WTC11 (cell line): ENCODE data around the gene CHPF. TPM values are rescaled to one million over a fixed set of nuclear protein-coding genes. Genes with fewer than 3 reads are reported as not detected.

Experiments used
- ATAC-seq: fragments of 200-7000 bp; cut with Tn5 transposase; 2 replicates; pipeline ENCODE4 v1.10.0; 2021; ENCODE audit warnings: mild to moderate bottlenecking, moderate library complexity
- CTCF ChIA-PET: fragments of 300-600 bp; sonication (Branson Sonifier 250); formaldehyde crosslinking; loops from one replicate; lab custom pipeline; 2021; ENCODE audit warnings: antibody characterized with exemption; lab: Charles Lee
- POLR2A ChIA-PET: fragments of 350-600 bp; sonication (Branson Sonifier 250); formaldehyde crosslinking; loops from one replicate; lab custom pipeline; 2021; ENCODE audit warnings: antibody characterized with exemption; lab: Charles Lee
- DNase-seq: peaks from one replicate; pipeline ENCODE4 v3.0.0; 2021; ENCODE audit warnings: low spot score
- H3K27ac Mint-ChIP-seq: 2 replicates; pipeline ENCODE4 v1.8.0; 2021; ENCODE audit warnings: mixed read lengths
- H3K27me3 Mint-ChIP-seq: 2 replicates; pipeline ENCODE4 v1.8.0; 2021; ENCODE audit warnings: low read depth, mild to moderate bottlenecking, moderate library complexity, mixed read lengths
- H3K36me3 Mint-ChIP-seq: 2 replicates; pipeline ENCODE4 v1.8.0; 2021; ENCODE audit warnings: mixed read lengths
- H3K4me1 Mint-ChIP-seq: 2 replicates; pipeline ENCODE4 v1.8.0; 2022; ENCODE audit warnings: mixed read lengths
- H3K4me3 Mint-ChIP-seq: 2 replicates; pipeline ENCODE4 v1.8.0; 2021; ENCODE audit warnings: mild to moderate bottlenecking, moderate library complexity, mixed read lengths
- H3K9me3 Mint-ChIP-seq: 2 replicates; pipeline ENCODE4 v1.8.0; 2021; ENCODE audit warnings: mixed read lengths
- FOXJ3 ChIP-seq: sonication (generic); formaldehyde crosslinking; IDR thresholded peaks from 2 replicates; pipeline ENCODE4 v1.9.0; 2021; ENCODE audit warnings: missing genetic modification reagents, mild to moderate bottlenecking, borderline replicate concordance
- FOXK1 ChIP-seq: sonication (generic); formaldehyde crosslinking; IDR thresholded peaks from 2 replicates; pipeline ENCODE4 v1.8.0; 2022; ENCODE audit warnings: mild to moderate bottlenecking, moderate library complexity, missing genetic modification reagents
- GTF2I ChIP-seq: fragments of 250-450 bp; sonication (Bioruptor Pico); conservative IDR thresholded peaks from 2 replicates; pipeline ENCODE4 v1.4.0; 2021; ENCODE audit warnings: mild to moderate bottlenecking
- IRF2 ChIP-seq: sonication (generic); formaldehyde crosslinking; IDR thresholded peaks from 2 replicates; pipeline ENCODE4 v1.8.0; 2022; ENCODE audit warnings: low read depth, missing genetic modification reagents, borderline replicate concordance
- SOX15 ChIP-seq: fragments of 250-450 bp; sonication (Bioruptor Pico); IDR thresholded peaks from 2 replicates; pipeline ENCODE4 v1.9.0; 2021; ENCODE audit warnings: mild to moderate bottlenecking
- TEAD4 ChIP-seq: sonication (generic); formaldehyde crosslinking; IDR thresholded peaks from 2 replicates; pipeline ENCODE4 v1.8.0; 2022; ENCODE audit warnings: mild to moderate bottlenecking, missing genetic modification reagents
- ZBTB21 ChIP-seq: sonication (generic); formaldehyde crosslinking; IDR thresholded peaks from 2 replicates; pipeline ENCODE4 v1.8.1; 2023; ENCODE audit warnings: mild to moderate bottlenecking, missing genetic modification reagents, borderline replicate concordance
- ZNF138 ChIP-seq: sonication (generic); formaldehyde crosslinking; conservative IDR thresholded peaks from 2 replicates; pipeline ENCODE4 v1.8.1; 2022; ENCODE audit warnings: mild to moderate bottlenecking, moderate library complexity, missing genetic modification reagents
- ZNF219 ChIP-seq: sonication (generic); formaldehyde crosslinking; IDR thresholded peaks from 2 replicates; pipeline ENCODE4 v1.8.0; 2023; ENCODE audit warnings: missing genetic modification reagents, mild to moderate bottlenecking, borderline replicate concordance
- ZNF396 ChIP-seq: fragments of 250-450 bp; sonication (Bioruptor Pico); IDR thresholded peaks from 2 replicates; pipeline ENCODE4 v1.8.0; 2021; ENCODE audit warnings: mild to moderate bottlenecking, moderate library complexity, borderline replicate concordance
- total RNA-seq: library from RNA; stranded (reverse); gene quantifications from 3 replicates; pipeline ENCODE4 v1.2.3, GENCODE V29; 2021
- TF ChIP-seq, protein P1 (sequence below): fragments of 250-450 bp; sonication (Bioruptor Pico); IDR thresholded peaks from 2 replicates; pipeline ENCODE4 v1.9.0; 2021; ENCODE audit warnings: mild to moderate bottlenecking
- TF ChIP-seq, protein P2 (sequence below): sonication (generic); formaldehyde crosslinking; IDR thresholded peaks from 2 replicates; pipeline ENCODE4 v1.8.0; 2022; ENCODE audit warnings: mild to moderate bottlenecking, missing genetic modification reagents
- TF ChIP-seq, protein P3 (sequence below): sonication (generic); formaldehyde crosslinking; IDR thresholded peaks from 2 replicates; pipeline ENCODE4 v1.8.1; 2023; ENCODE audit warnings: mild to moderate bottlenecking, missing genetic modification reagents, borderline replicate concordance
- TF ChIP-seq, protein P4 (sequence below): sonication (generic); formaldehyde crosslinking; IDR thresholded peaks from 2 replicates; pipeline ENCODE4 v1.8.1; 2022; ENCODE audit warnings: low read depth, missing genetic modification reagents, borderline replicate concordance
- TF ChIP-seq, protein P5 (sequence below): sonication (generic); formaldehyde crosslinking; conservative IDR thresholded peaks from 2 replicates; pipeline ENCODE4 v1.8.1; 2022; ENCODE audit warnings: mild to moderate bottlenecking, missing genetic modification reagents
- TF ChIP-seq, protein P6 (sequence below): fragments of 250-450 bp; sonication (Bioruptor Pico); IDR thresholded peaks from 2 replicates; pipeline ENCODE4 v1.9.0; 2021; ENCODE audit warnings: mild to moderate bottlenecking, borderline replicate concordance
- TF ChIP-seq, protein P7 (sequence below): sonication (generic); formaldehyde crosslinking; IDR thresholded peaks from 2 replicates; pipeline ENCODE4 v1.8.1; 2023; ENCODE audit warnings: mild to moderate bottlenecking, missing genetic modification reagents

Gene CHPF
- total RNA-seq, 1 experiment from 2014 or later = 97.0 TPM

DNA sequence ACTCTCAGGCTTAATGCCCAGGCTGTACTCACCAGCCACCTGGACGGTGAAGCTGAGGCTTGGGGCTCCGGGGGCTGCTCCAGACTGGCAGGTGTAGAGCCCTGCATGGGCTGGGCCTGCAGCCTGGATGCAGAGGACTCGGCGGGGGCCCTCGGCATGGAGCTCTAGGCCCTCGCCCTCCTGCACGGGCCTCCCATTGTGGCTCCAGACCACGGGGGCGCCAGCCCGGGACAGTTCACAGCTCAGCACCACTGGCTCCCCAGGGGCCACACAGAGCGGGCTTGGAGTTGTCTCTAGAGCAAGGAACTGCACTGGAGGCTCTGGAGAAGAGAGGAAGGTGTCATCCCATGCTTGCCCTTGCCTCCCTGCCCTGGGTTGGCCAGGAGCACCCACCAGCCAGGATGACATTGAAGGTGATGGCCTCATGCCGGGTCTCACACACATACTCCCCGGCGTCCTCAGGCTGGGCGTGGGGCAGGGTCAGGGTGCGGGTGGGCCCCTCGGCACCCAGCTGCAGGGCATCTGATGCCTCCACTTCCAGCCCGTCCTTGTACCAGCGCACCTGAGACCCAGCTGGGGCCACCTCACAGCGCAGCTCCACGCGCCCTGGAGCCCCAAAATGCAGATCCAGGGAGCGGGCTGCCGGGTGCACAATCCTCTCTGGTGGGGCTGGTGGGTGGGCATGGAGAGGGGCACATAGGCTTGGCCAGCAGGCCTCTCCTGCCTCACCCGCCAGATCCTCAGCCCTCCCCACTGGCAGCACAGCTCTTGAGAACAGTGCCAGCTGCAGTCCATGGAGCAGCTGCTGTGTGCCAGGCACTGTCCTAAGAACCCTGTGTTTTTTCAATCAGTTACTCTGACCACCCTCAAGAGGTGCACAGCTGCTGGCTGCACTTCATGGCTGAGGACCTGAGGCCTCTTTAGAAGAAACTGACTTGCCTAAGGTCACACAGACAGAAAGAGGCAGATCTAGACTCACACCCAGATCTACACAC is 14.5 kb upstream of the CHPF start:
- Mint-ChIP-seq H3K27ac (no peak overlapping the region), H3K36me3 (peaks cover 18% of the 10 kb centered on the region), H3K4me3 (no peak overlapping the region), H3K9me3 (no peaks in the 10 kb centered on the region), H3K4me1 (peaks cover 38% of the 10 kb centered on the region), H3K27me3 (peaks cover 20% of the 10 kb centered on the region)
- ChIA-PET CTCF (interaction anchor here (2.7 to 7.2 kb wide), 2 partner anchors 14 to 18 kb away, joined by 34 to 86 read pairs; partner anchors contain the start of genes CHPF and TMEM198), POLR2A (interaction anchor here (1.0 to 1.4 kb wide), 2 partner anchors 14 to 40 kb away, joined by 4 read pairs; partner anchors contain the start of genes CHPF, STK11IP and TMEM198)
- ATAC-seq = no peak
- TF ChIP-seq, protein P1, sequence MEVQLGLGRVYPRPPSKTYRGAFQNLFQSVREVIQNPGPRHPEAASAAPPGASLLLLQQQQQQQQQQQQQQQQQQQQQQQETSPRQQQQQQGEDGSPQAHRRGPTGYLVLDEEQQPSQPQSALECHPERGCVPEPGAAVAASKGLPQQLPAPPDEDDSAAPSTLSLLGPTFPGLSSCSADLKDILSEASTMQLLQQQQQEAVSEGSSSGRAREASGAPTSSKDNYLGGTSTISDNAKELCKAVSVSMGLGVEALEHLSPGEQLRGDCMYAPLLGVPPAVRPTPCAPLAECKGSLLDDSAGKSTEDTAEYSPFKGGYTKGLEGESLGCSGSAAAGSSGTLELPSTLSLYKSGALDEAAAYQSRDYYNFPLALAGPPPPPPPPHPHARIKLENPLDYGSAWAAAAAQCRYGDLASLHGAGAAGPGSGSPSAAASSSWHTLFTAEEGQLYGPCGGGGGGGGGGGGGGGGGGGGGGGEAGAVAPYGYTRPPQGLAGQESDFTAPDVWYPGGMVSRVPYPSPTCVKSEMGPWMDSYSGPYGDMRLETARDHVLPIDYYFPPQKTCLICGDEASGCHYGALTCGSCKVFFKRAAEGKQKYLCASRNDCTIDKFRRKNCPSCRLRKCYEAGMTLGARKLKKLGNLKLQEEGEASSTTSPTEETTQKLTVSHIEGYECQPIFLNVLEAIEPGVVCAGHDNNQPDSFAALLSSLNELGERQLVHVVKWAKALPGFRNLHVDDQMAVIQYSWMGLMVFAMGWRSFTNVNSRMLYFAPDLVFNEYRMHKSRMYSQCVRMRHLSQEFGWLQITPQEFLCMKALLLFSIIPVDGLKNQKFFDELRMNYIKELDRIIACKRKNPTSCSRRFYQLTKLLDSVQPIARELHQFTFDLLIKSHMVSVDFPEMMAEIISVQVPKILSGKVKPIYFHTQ (CRISPR knock-in tag) = no peak
- TF ChIP-seq, protein P2, sequence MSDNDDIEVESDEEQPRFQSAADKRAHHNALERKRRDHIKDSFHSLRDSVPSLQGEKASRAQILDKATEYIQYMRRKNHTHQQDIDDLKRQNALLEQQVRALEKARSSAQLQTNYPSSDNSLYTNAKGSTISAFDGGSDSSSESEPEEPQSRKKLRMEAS = no peak
- no peak for TF ChIP-seq ZBTB21 (CRISPR knock-in tag)
- no peak for TF ChIP-seq FOXK1 (CRISPR knock-in tag)
- TF ChIP-seq, protein P3, sequence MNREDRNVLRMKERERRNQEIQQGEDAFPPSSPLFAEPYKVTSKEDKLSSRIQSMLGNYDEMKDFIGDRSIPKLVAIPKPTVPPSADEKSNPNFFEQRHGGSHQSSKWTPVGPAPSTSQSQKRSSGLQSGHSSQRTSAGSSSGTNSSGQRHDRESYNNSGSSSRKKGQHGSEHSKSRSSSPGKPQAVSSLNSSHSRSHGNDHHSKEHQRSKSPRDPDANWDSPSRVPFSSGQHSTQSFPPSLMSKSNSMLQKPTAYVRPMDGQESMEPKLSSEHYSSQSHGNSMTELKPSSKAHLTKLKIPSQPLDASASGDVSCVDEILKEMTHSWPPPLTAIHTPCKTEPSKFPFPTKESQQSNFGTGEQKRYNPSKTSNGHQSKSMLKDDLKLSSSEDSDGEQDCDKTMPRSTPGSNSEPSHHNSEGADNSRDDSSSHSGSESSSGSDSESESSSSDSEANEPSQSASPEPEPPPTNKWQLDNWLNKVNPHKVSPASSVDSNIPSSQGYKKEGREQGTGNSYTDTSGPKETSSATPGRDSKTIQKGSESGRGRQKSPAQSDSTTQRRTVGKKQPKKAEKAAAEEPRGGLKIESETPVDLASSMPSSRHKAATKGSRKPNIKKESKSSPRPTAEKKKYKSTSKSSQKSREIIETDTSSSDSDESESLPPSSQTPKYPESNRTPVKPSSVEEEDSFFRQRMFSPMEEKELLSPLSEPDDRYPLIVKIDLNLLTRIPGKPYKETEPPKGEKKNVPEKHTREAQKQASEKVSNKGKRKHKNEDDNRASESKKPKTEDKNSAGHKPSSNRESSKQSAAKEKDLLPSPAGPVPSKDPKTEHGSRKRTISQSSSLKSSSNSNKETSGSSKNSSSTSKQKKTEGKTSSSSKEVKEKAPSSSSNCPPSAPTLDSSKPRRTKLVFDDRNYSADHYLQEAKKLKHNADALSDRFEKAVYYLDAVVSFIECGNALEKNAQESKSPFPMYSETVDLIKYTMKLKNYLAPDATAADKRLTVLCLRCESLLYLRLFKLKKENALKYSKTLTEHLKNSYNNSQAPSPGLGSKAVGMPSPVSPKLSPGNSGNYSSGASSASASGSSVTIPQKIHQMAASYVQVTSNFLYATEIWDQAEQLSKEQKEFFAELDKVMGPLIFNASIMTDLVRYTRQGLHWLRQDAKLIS (CRISPR knock-in tag) = no peak
- no peak for TF ChIP-seq ZNF396 (CRISPR knock-in tag)
- TF ChIP-seq, protein P4, sequence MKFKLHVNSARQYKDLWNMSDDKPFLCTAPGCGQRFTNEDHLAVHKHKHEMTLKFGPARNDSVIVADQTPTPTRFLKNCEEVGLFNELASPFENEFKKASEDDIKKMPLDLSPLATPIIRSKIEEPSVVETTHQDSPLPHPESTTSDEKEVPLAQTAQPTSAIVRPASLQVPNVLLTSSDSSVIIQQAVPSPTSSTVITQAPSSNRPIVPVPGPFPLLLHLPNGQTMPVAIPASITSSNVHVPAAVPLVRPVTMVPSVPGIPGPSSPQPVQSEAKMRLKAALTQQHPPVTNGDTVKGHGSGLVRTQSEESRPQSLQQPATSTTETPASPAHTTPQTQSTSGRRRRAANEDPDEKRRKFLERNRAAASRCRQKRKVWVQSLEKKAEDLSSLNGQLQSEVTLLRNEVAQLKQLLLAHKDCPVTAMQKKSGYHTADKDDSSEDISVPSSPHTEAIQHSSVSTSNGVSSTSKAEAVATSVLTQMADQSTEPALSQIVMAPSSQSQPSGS = no peak
- TF ChIP-seq GTF2I (CRISPR knock-in tag) = no peak
- TF ChIP-seq IRF2 (CRISPR knock-in tag) = no peak
- TF ChIP-seq, protein P5, sequence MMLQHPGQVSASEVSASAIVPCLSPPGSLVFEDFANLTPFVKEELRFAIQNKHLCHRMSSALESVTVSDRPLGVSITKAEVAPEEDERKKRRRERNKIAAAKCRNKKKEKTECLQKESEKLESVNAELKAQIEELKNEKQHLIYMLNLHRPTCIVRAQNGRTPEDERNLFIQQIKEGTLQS (CRISPR knock-in tag) = no peak
- TF ChIP-seq, protein P6, sequence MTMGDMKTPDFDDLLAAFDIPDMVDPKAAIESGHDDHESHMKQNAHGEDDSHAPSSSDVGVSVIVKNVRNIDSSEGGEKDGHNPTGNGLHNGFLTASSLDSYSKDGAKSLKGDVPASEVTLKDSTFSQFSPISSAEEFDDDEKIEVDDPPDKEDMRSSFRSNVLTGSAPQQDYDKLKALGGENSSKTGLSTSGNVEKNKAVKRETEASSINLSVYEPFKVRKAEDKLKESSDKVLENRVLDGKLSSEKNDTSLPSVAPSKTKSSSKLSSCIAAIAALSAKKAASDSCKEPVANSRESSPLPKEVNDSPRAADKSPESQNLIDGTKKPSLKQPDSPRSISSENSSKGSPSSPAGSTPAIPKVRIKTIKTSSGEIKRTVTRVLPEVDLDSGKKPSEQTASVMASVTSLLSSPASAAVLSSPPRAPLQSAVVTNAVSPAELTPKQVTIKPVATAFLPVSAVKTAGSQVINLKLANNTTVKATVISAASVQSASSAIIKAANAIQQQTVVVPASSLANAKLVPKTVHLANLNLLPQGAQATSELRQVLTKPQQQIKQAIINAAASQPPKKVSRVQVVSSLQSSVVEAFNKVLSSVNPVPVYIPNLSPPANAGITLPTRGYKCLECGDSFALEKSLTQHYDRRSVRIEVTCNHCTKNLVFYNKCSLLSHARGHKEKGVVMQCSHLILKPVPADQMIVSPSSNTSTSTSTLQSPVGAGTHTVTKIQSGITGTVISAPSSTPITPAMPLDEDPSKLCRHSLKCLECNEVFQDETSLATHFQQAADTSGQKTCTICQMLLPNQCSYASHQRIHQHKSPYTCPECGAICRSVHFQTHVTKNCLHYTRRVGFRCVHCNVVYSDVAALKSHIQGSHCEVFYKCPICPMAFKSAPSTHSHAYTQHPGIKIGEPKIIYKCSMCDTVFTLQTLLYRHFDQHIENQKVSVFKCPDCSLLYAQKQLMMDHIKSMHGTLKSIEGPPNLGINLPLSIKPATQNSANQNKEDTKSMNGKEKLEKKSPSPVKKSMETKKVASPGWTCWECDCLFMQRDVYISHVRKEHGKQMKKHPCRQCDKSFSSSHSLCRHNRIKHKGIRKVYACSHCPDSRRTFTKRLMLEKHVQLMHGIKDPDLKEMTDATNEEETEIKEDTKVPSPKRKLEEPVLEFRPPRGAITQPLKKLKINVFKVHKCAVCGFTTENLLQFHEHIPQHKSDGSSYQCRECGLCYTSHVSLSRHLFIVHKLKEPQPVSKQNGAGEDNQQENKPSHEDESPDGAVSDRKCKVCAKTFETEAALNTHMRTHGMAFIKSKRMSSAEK (CRISPR knock-in tag) = no peak
- no peak for TF ChIP-seq ZNF219
- TF ChIP-seq SOX15 (CRISPR knock-in tag) = no peak
- no peak for TF ChIP-seq TEAD4 (CRISPR knock-in tag)
- no peak for TF ChIP-seq FOXJ3 (CRISPR knock-in tag)
- TF ChIP-seq, protein P7, sequence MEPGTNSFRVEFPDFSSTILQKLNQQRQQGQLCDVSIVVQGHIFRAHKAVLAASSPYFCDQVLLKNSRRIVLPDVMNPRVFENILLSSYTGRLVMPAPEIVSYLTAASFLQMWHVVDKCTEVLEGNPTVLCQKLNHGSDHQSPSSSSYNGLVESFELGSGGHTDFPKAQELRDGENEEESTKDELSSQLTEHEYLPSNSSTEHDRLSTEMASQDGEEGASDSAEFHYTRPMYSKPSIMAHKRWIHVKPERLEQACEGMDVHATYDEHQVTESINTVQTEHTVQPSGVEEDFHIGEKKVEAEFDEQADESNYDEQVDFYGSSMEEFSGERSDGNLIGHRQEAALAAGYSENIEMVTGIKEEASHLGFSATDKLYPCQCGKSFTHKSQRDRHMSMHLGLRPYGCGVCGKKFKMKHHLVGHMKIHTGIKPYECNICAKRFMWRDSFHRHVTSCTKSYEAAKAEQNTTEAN (CRISPR knock-in tag) = no peak
- no peak for TF ChIP-seq ZNF138 (CRISPR knock-in tag)
- DNase-seq = no peak
